HepG2 (cell line): ENCODE data around the gene IGFBP6. TPM values are rescaled to one million over a fixed set of nuclear protein-coding genes. Genes with fewer than 3 reads are reported as not detected.

Source experiments
- CERS6 ChIP-seq: sonication (generic); formaldehyde crosslinking; IDR thresholded peaks from 2 replicates; pipeline ENCODE4 v1.5.0; 2020; ENCODE audit warnings: missing genetic modification reagents
- ELF3 ChIP-seq: IDR thresholded peaks from 2 replicates; pipeline ENCODE4 v1.6.1; 2016; ENCODE audit warnings: missing genetic modification reagents, missing compliant biosample characterization
- HDAC1 ChIP-seq: sonication (generic); formaldehyde crosslinking; IDR thresholded peaks from 2 replicates; pipeline ENCODE4 v1.5.1; 2020; ENCODE audit warnings: mild to moderate bottlenecking, missing genetic modification reagents
- IKZF1 ChIP-seq: fragments of 450-650 bp; IDR thresholded peaks from 2 replicates; pipeline ENCODE4 v1.7.1; 2016
- JUNB ChIP-seq: sonication (generic); formaldehyde crosslinking; IDR thresholded peaks from 2 replicates; pipeline ENCODE4 v1.8.0; 2022; ENCODE audit warnings: missing genetic modification reagents, mild to moderate bottlenecking, borderline replicate concordance
- MED1 ChIP-seq: sonication (generic); formaldehyde crosslinking; IDR thresholded peaks from 2 replicates; pipeline ENCODE4 v1.4.0; 2020; ENCODE audit warnings: missing genetic modification reagents
- MIER3 ChIP-seq: IDR thresholded peaks from 2 replicates; pipeline ENCODE4 v1.6.1; 2016; ENCODE audit warnings: missing compliant biosample characterization, borderline replicate concordance
- NFAT5 ChIP-seq: sonication (generic); formaldehyde crosslinking; IDR thresholded peaks from 2 replicates; pipeline ENCODE4 v1.4.0; 2020; ENCODE audit warnings: missing genetic modification reagents
- SOX6 ChIP-seq, 2 experiments: fragments of 450-650 bp in 1 of 2; sonication (generic) in 1 of 2; formaldehyde crosslinking in 1 of 2; IDR thresholded peaks; 2 replicates each; pipeline versions ENCODE4 v1.4.0 to v1.6.1; 2017 to 2020; ENCODE audit warnings: antibody characterized with exemption in 1 of 2, mild to moderate bottlenecking in 1 of 2, missing genetic modification reagents in 1 of 2
- SPEN ChIP-seq: sonication (generic); formaldehyde crosslinking; IDR thresholded peaks from 2 replicates; pipeline ENCODE4 v1.5.1; 2020; ENCODE audit warnings: low read depth, mild to moderate bottlenecking, missing genetic modification reagents
- SRSF9 ChIP-seq: fragments of 200-400 bp; formaldehyde crosslinking; IDR thresholded peaks from 2 replicates; pipeline ENCODE4 v1.6.1; 2018; ENCODE audit warnings: borderline replicate concordance, mild to moderate bottlenecking, low read depth, low read length; ENCODE audit not compliant: insufficient read depth, poor library complexity, severe bottlenecking
- STAG1 ChIP-seq: sonication (generic); formaldehyde crosslinking; IDR thresholded peaks from 2 replicates; pipeline ENCODE4 v1.4.0; 2020; ENCODE audit warnings: missing genetic modification reagents
- ZNF792 ChIP-seq: IDR thresholded peaks from 2 replicates; pipeline ENCODE4 v1.6.1; 2016
- ZSCAN31 ChIP-seq: sonication (generic); formaldehyde crosslinking; IDR thresholded peaks from 2 replicates; pipeline ENCODE4 v1.5.0; 2020; ENCODE audit warnings: low read depth, mild to moderate bottlenecking, missing genetic modification reagents
- polyA plus RNA-seq, 8 experiments: library from polyadenylated mRNA; depleted of rRNA in 3 of 8; stranded (reverse) in 7 of 8; unstranded in 1 of 8; fragments of >200 nt; fragmentation: Illumina TruSeq in 4 of 8; extraction: Trizol in 4 of 8; gene quantifications; 2 replicates each; pipeline versions ENCODE4 v1.2.1 to v1.2.3, GENCODE V29; 2011 to 2016; ENCODE audit warnings: low read depth in 4 of 8, missing spikeins in 1 of 8, mixed read lengths in 1 of 8; ENCODE audit not compliant: insufficient read depth in 1 of 8
- total RNA-seq, 5 experiments: library from RNA; depleted of rRNA; stranded (reverse); fragments of >200 nt; fragmentation: Illumina TruSeq; extraction: Trizol; gene quantifications; 2 replicates each; pipeline ENCODE4 v1.2.3, GENCODE V29; 2016; ENCODE audit warnings: low read depth in 1 of 5
- TF ChIP-seq, protein P1 (sequence below): sonication (generic); formaldehyde crosslinking; IDR thresholded peaks from 2 replicates; pipeline ENCODE4 v1.5.0; 2020; ENCODE audit warnings: mild to moderate bottlenecking, missing genetic modification reagents, borderline replicate concordance
- TF ChIP-seq, protein P2 (sequence below): sonication (generic); formaldehyde crosslinking; IDR thresholded peaks from 2 replicates; pipeline ENCODE4 v1.5.1; 2020; ENCODE audit warnings: mild to moderate bottlenecking, missing genetic modification reagents, borderline replicate concordance

IGFBP6 gene
- total and polyA plus RNA-seq, 2 of the 13 experiments (the other 11 are each of a cell fraction or from before 2014, with no cell fraction given) = 3.9 to 25.2 TPM

- TF ChIP-seq MED1 (CRISPR knock-in tag) = no peak
- no peak for TF ChIP-seq SRSF9
- TF ChIP-seq ELF3 = peak; percentile 44; the same call in 1 of the 2 replicates
- no peak for TF ChIP-seq JUNB (CRISPR knock-in tag)
- TF ChIP-seq, protein P1, sequence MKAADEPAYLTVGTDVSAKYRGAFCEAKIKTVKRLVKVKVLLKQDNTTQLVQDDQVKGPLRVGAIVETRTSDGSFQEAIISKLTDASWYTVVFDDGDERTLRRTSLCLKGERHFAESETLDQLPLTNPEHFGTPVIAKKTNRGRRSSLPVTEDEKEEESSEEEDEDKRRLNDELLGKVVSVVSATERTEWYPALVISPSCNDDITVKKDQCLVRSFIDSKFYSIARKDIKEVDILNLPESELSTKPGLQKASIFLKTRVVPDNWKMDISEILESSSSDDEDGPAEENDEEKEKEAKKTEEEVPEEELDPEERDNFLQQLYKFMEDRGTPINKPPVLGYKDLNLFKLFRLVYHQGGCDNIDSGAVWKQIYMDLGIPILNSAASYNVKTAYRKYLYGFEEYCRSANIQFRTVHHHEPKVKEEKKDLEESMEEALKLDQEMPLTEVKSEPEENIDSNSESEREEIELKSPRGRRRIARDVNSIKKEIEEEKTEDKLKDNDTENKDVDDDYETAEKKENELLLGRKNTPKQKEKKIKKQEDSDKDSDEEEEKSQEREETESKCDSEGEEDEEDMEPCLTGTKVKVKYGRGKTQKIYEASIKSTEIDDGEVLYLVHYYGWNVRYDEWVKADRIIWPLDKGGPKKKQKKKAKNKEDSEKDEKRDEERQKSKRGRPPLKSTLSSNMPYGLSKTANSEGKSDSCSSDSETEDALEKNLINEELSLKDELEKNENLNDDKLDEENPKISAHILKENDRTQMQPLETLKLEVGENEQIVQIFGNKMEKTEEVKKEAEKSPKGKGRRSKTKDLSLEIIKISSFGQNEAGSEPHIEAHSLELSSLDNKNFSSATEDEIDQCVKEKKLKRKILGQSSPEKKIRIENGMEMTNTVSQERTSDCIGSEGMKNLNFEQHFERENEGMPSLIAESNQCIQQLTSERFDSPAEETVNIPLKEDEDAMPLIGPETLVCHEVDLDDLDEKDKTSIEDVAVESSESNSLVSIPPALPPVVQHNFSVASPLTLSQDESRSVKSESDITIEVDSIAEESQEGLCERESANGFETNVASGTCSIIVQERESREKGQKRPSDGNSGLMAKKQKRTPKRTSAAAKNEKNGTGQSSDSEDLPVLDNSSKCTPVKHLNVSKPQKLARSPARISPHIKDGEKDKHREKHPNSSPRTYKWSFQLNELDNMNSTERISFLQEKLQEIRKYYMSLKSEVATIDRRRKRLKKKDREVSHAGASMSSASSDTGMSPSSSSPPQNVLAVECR (CRISPR knock-in tag) = peak; percentile 36; the same call in 1 of the 2 replicates
- peak; percentile 71; the same call in 1 of the 2 replicates for TF ChIP-seq ZNF792 (CRISPR knock-in tag)
- TF ChIP-seq IKZF1 = no peak
- peak; percentile 32; the same call in 1 of the 2 replicates for TF ChIP-seq HDAC1
- TF ChIP-seq, protein P2, sequence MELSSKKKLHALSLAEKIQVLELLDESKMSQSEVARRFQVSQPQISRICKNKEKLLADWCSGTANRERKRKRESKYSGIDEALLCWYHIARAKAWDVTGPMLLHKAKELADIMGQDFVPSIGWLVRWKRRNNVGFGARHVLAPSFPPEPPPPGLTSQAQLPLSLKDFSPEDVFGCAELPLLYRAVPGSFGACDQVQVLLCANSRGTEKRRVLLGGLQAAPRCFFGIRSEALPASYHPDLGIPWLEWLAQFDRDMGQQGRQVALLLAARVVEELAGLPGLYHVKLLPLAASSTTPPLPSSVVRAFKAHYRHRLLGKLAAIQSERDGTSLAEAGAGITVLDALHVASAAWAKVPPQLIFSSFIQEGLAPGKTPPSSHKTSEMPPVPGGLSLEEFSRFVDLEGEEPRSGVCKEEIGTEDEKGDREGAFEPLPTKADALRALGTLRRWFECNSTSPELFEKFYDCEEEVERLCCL (CRISPR knock-in tag) = 0 out of 2 replicates have a peak, but pooled peaks have one; percentile 40
- no peak for TF ChIP-seq NFAT5 (CRISPR knock-in tag)
- TF ChIP-seq SOX6 (IDR thresholded peaks at IDR 0.05) = no peak
- TF ChIP-seq SOX6 (CRISPR knock-in tag; IDR thresholded peaks at IDR 0.05) = peak; percentile 24; the same call in 1 of the 2 replicates
- no peak for TF ChIP-seq ZSCAN31 (CRISPR knock-in tag)
- peak; percentile 37; the same call in 1 of the 2 replicates for TF ChIP-seq STAG1
- TF ChIP-seq MIER3 (CRISPR knock-in tag) = 0 out of 2 replicates have a peak, but pooled peaks have one; percentile 46
- TF ChIP-seq CERS6 (CRISPR knock-in tag) = no peak
- 0 out of 2 replicates have a peak, but pooled peaks have one; percentile 42 for TF ChIP-seq SPEN (CRISPR knock-in tag)
These were observed 44.0 kb upstream of the IGFBP6 start (continued) for GRCh38 chr12:53053218-53054111.
